CD1c-positive myeloid dendritic cell (primary cell): ENCODE data around the gene AUNIP.

Experiments
- DNase-seq: peaks from one replicate; pipeline ENCODE4 v3.0.0-alpha.2; 2016; ENCODE audit errors: extremely low spot score

The AUNIP gene, protein sequence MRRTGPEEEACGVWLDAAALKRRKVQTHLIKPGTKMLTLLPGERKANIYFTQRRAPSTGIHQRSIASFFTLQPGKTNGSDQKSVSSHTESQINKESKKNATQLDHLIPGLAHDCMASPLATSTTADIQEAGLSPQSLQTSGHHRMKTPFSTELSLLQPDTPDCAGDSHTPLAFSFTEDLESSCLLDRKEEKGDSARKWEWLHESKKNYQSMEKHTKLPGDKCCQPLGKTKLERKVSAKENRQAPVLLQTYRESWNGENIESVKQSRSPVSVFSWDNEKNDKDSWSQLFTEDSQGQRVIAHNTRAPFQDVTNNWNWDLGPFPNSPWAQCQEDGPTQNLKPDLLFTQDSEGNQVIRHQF

DNA sequence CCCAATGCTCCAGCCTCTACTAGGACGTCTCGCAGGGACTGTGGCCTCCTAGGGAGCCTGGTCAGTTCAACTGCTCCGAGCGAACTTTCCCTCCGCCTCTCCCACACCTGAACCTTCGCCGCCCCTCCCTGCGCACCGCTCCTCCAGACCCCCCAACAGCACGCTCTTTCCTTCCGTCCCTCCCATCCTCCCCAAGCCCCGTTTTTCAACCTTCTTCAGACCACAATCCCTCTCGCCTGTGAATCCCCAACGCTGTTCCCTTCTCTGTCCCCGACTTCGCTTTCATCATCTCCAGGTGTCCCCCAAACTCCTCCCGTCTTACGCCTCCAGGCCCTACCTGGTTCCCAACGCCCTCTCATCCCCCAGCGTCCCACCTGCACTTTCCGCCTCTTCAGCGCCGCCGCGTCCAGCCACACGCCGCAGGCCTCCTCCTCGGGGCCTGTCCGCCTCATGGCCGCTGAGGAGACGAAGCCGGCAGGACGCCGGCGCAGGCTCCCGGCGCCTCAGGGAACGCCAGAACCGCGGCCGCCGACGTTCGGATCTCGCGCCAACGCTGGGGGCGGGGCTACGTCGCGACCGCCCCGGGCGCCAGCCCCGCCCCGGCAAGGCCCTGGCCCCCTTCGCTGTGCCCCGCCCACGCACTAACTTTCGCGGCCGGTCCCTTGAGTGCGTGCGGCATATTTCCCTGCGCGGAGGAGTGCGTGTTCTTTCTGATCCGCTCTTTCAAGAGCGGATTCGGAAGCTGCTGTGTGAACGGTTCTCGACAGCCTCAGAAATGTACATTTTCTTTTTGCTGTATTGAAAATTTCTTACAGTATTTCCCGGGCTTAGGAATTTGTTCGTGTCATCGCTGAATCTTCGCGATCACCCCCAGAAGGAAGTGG, at the start of gene AUNIP:
Gene AUNIP (minus strand): TSS at position 552 of the 884 bp plus-strand sequence. CDS start 100 bp downstream, at position 452.
- peak; percentile 98 for DNase-seq

DNA sequence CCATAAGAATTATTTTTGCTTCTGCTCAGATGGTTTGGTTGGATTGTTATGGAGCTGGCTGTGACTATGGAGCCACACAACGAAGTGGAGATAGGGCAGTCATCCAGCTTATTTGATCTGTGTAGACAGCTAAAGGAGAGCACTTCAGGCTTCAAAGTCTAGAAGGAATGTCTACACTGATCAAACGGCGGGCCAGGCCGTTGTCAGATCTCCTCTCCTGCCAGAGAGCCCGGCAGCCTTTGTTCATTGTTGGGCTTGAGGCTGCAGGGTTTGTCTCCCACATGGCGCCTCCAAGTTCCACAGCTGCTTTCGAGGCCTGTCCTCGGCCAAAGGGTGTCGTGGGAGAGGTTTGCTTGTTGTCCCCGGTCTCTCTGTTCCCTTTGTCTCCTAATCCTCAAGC, 49.8 kb upstream of the AUNIP start:
- no peak for DNase-seq

DNA sequence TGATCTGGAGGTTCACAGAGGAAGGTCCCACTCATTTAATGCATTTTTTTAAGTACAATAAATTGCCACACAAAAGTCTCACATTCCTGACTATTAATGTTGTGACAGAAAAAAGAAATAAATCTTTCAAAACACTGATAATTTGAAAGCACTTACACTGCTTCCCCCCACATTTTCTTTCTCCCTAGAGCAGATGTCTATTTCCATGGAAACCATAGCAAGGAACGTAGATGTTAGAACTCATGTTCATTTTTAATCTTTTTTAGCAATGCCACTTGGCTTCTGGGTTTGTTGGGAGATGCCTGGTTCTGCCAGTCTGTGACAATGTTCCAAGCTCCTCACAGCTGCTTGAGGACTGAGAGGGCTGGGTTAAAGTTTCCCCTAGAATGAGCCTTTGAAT, 48.9 kb upstream of the AUNIP start:
- DNase-seq: no peak

DNA sequence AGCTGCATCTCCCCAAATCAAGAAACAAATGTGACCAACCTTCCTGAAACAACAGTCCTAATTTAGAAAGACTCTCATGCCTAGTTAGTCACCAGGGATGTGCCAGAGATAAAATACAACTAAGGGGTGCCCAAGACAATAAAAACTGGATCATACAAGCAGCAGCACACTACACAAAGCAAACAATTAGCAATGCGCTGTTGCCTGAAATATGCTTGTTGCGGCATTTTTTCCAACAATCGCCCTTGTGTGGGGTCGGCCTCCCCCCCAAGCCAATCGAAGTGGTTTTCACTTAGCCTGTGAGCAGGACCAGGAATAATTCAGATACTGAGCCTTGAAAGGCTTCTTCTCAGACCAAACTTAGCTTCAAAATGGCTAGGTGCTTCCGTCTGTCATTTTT, 48.3 kb upstream of the AUNIP start:
- DNase-seq: no peak

DNA sequence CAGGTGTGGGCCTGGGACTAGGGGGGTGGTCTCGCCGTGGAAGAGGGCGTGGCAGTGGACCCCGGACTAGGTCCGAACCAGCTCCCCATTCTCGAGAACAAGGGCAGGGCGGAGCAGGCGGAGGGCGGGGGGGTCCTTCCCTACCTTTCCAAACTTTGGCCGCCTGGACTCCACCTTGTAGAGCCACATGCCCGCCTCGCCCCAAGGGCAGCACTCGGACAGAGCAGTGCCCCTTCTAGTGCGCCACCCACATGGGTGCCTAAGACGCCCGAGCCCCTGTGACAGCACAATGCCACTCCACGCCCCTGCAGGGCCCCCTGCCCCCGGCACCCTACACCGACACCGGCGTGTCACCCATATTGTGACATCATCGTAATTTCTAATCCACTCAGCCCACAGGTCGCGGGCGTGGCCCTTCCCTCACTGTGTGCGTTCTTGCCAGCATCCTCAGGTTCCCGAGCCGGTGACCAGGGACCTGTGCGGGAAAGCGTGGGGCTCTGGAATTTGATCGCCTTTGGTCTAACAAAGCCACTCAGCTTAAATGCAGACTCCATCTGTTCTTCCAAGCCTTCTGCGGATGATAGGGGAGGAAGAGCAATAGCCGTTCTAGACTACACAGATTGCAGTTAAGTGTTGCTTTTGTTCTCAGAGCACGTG, 47.5 kb upstream of the AUNIP start:
- peak; percentile 36 for DNase-seq

DNA sequence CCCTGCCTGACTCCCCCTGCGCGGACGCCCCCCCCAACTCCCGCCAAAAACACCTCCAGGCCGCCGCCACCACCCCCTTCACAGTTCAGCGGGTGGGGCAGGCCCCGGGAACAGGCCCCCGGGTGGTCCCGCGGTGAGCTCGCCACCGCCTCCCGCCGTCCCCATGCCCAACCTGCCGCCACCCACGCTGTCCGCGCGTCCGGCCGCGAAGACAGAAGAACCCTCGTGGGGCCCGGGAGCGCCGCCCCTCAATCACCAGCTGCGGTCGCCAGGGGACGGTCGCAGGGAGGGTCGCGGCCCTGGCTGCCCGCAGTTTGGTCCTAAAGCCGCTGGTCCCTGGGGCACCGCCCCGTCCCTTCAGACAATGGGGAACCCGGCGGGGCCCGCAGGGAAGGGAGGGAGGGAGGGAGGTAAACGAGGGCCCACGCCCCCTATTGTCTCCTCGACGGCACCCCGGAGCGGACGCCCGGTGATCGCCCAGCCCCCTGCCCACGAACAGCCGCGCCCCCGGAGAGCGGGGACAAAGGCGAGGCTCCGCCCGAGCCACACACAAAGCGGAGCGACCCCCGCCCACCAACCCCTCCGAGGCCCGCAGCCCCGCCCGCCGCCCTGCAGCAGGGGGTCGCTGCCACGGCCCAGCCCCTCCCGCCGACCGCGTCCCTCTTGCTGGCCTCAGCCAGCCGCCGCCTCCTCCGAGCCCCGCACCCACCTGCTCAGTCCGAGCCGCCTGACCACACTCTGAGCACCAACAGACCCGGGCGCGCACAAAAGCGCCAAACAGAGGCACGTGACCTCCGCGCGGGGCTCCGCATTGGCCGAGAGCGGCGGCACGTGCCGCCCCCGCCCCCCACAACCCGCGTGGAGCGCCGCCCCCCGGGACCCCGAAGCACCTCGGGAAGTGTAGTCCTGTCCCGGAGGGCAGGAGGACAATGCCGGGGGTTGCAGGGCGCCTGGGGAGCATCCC, 46.7 kb upstream of the AUNIP start, which contains the start of gene STMN1:
Gene STMN1 (minus strand): TSS at position 740 of the 964 bp plus-strand sequence. CDS start 1,743 bp downstream, outside the sequence.
- DNase-seq: peak; percentile 80

DNA sequence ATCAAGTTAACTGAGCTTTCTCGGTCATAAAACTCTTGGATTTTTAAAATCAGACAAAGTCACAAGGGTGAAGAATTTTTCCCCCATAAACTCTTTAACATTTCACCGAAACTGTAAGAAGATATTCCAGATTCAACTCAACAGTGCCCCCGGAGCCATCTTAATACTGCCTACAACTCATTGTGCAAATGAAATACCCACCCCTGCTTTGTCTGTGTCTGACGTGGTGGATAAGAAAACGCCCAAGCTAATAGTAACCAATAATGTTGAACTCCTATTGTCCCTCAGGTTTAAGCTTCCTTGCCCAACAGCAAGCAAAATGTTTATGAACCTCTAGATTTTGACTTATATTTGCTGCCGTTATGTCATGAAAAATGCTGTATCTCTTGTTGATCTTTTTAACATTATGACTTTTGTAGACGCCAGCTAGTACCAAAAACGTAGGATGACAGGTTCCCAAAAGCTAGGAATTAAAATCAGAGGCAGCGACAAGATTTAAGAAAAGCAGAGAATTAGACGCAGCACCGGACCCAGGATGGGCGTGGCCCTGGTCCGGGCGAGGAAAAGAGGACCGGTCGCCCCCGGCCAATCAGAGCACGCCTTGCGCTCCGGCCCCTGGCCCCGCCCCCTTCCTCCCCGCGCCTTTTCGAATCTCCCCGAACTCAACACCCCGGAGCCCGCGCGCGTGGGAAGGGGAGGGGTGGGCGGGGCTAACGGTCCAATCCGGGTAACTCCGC, 45.9 kb upstream of the AUNIP start:
- DNase-seq: peak; percentile 91

DNA sequence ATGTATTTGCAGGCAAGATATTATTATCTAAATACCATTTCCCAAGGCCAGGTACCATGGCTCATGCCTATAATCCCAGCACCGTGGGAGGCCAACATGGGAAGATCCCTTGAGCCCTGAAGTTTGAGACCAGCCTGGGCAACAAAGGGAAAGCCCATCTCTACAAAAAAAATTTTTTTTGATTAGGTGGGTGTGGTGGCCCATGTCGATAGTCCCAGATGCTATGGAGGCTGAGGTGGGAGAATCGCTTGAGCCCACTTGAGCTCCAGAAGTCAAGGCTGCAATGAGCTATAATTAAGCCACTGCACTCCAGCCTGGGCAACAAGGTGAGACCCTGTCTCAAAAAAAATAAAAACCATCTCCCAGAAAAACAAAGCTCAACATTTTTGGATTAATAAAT, 44.7 kb upstream of the AUNIP start:
- DNase-seq: no peak

DNA sequence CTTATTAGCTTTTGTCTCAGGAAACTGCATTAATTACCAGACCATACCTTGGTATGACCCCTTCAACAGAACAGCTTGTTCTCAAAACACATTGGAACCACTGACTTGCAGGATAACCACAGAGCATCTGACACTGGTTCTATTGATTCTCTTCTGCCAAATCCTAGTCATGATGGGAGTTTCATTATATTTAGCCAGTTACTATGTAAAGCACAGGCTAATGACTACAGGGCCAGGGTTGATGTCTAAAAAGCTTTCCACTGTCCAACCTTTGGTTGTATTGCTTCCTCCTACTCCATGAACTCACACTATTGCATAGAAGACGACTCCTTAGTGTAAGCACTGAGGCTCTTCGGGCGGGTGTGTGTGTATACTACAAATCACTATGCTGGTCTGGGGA, 43.2 kb upstream of the AUNIP start:
- DNase-seq: no peak

DNA sequence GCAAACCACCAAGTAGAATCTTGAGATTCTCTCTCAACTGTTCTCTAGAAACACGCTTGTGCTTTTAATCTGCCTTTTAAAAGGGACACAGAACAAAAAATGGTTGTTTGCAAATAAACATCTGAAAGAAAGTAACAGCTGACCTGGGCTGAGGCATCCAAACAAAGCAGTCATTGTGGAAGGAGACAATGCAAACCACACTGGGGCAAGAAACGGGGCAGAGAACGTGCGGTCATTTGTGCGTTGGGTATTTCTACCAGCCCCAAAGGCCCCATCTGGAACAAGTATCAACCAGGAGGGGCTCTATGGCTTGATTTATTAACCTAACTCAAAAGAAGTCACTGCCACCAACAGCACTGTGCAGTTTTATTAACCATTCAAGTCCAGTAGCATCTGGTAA, 41.0 kb upstream of the AUNIP start:
- DNase-seq: no peak

DNA sequence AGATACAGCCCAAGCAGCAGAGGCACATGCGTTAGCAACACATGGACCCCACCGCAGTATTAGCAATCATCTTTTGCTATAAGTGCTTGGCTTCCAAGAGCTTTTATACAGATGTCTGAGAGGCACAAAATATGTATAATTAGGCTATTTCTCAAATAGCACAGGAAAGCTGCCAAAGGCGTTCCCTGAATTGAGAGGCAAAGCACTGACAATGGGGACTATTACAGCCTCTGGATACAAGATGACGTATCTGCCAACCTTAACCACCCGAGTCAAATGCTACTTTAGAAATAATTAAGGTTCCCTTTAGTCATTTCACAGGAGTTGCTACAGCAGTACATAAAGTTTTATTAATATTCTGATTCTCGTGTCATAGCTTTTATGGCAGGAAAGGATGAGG, 40.5 kb upstream of the AUNIP start:
- no peak for DNase-seq

DNA sequence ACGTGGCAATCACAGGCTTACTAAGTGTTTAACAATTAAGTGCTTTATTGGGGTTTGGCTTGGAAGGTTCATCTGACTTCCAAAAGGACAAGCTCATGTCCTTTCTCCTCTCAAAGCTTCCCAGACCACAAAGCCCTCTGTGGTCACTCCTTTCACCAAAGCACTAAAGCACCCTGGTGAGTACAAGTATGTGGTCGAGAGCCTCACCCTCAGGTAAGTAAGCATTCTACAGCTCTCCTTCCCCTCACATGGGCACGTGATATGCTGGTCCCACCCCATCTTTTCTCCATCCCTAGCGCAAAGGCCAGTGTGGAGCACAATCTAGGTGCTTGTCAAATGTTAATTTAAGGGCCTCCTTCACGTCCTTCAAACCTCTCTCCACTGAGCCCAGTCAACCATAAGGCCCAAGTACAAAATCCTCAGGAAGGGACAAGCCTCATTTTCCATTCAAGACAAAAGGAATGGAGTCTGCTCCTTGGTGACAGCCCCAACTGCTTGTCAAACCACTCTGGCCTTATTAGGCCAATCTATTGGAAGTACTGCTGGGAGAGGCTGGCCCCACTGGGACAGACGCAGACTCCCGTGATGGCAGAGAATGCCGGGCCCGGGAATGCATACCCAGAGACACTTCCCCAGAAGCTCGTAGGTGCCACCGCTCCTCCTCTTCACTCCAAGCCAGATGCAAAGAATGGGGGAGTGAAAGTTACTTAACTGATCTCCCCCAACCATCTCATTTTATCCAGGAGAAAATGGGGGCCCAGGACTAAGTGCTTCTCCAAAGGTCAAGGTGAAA, 39.2 kb upstream of the AUNIP start:
- no peak for DNase-seq

DNA sequence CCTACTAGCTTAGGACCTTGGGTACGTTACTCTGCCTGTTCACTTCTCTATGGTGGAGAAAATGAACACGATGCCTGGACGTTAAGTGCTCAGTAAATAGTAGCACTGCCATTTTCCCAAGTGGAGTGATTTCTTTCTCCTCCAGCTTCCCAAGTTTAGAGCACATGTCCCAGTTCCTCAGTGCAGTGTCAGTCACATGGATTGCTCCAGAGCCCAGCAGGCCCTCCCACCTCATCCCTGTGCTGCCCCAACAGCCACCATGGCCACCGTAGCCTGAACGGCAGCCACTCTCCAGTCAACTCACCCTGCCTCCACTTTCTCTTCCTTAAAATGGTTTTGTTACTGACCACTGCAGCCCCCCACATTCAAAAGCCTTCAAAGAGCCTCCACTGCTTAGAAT, 38.5 kb upstream of the AUNIP start:
- DNase-seq: no peak

DNA sequence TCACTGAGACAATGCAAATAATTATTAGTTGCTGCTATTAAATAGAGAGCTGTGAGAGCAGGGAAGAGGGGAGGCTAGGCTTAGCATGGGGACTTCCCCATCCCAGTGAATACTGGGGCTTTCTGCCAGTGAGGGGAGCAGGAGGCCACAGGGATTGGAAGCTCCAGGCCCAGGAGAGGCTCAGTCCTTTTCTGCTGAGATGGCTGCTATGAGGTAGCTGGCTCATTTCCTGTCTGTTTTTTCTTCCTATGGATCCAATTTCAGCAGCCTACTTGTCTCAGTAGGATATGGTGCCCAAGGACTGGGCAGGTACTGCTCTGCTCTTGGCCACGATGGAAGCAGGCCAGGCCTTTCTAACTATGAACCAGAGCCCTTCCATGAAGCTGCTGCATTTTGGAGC, 37.0 kb upstream of the AUNIP start:
- no peak for DNase-seq

DNA sequence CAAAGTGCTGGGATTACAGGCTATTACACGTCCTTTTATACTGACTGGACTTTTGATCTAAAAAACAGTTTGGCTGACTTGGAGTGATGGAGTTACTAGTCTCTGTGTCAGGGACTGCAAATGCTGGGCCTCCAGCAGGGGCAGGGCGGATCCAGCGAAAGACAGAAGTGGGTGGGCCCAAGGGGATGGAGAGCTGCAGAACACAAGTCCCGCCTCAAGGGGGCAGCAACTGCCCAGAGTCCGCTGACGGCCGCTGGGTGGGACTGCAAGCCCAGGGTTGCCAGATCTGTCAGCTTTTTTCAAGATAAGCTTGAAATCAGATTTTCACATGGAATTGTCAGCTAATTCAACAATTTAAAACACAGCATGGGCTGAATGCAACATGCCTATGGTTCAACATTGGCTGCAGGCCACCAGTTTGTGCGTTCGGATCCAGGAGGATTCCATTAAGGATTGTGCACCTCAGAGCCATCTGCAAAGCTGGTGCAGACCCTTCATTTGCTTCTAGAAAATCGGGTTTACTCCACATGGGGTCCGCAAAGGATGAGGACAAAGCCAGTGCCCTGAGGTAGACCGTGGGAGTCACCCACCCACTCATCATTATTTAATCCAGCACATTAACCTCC, 36.2 kb upstream of the AUNIP start:
- DNase-seq: peak; percentile 95

DNA sequence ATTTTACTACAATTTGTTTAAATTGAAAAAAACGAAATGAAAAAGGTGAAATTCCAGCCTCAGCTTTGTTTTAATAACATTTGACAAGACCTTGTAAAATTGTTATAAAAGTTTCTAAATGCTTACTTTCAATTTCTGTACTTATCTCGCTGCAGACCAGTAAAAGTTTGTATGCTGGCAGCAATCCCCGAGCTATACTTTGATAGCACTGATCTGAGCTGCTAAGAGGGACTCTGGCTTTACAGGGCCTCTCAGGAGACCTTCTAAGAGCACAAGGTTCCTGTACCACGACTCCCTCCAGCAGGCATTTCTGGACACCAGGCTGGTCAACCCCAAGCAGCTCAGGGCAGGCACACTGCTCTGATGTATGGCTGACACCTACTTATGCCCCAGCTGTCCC, 33.9 kb upstream of the AUNIP start:
- no peak for DNase-seq

DNA sequence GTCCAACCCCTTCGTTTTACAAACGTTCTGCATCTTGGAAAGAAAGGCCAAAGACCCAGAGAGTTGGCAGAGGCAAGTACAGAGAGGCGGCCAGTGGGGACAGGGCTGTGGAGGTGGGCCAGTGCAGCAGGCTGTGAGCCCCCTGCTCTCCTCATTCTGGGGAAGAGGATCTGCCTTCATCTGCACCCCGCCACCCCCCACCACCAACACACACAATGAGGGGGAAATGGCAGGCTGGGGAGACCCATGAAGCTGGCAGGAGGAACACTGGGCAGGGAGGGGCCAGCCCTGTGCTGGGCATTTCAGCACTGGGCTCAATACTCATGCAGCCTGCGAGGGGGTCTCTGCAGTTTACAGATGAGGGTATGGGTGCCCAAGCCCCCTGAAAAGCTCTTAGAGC, 32.3 kb upstream of the AUNIP start:
- DNase-seq: no peak

DNA sequence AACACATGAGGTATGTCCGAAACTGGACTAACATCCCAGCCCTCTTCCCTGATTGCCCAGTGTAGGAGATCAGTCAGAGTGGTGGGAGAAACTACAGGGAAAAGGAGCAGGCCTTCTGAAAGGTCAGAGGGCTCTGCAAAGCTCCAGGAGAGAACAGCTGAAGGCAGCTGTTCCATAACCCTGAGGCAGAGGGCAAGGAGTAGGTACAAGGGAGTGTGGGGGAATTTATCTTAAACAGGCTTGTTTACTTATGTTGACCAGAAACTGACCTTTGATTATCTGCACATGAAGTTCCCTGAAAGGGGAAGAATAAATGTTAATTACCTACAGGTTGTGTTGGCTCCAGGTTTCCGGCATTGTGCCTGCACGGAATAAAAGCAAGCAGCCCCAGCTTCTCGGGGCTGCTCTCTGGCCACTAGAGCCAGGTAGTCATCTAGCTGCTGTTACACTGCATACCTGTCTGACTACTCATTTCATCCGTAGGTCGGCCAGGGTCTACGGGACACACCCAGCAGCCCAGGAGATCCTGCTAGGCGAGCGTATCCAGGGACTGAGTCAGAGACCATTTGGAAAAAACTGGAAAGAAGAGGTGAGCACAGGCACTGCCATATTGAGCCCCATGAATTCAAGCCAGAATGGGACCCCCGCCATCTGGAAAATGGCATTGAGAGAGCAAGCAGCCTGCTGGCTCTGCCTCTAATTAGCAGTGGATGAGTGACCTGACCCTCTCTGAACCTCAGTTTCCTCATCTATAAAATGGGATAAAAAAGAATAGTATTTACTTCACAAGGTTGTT, 31.2 kb upstream of the AUNIP start:
- DNase-seq: no peak
